ENCODE measurements around the gene PHKB. TPM values are rescaled to one million over a fixed set of nuclear protein-coding genes. Genes with fewer than 3 reads are reported as not detected.
A peak's percentile ranks its signal among the peaks of the same experiment; 100 is the strongest.
"Not testable (repeated sequence)": the region's sequence is repeated elsewhere in the genome, so short reads cannot be mapped to it uniquely, and the experiment has no call there.

The PHKB gene
- total and polyA plus RNA-seq, 2 donors (not counting 1 experiment from before 2014, with no cell fraction given): 79.0 to 103 TPM

GRCh38 chr16:47465919-47466630 is 4.9 kb downstream of the PHKB start:
- H3K9me3 ChIP-seq (ENCODE audit: control insufficient read depth, insufficient read depth, low read depth, low read length): no peaks in the 10 kb centered on the region
- no peak overlapping the region for H3K9ac ChIP-seq (ENCODE audit: insufficient read depth, low read length)
- H3K36me3 ChIP-seq (ENCODE audit: control insufficient read depth, insufficient read depth, low read length): peaks cover 2% of the 10 kb centered on the region
- no peaks in the 10 kb centered on the region for H3K27me3 ChIP-seq (ENCODE audit: control insufficient read depth, insufficient read depth, low read length)
- no peak overlapping the region for H3K4me2 ChIP-seq (ENCODE audit: extremely low read depth, insufficient read depth, low read length)
- no peaks in the 10 kb centered on the region for H3K4me1 ChIP-seq (ENCODE audit: control insufficient read depth, extremely low read depth, insufficient read depth, low read length)
- H4K20me1 ChIP-seq (ENCODE audit: control insufficient read depth, extremely low read depth, insufficient read depth, low read length): no peaks in the 10 kb centered on the region
- H3K27ac ChIP-seq (ENCODE audit: insufficient read depth, low read length): no peak overlapping the region
- no peak overlapping the region for H3K4me3 ChIP-seq (replicated peaks in 1 of 4; ENCODE audit: control extremely low read depth in 1 of 4, insufficient read depth in 1 of 4, low read depth in 3 of 4, low read length in 4 of 4)
- H2AFZ ChIP-seq (ENCODE audit: low read length): no peak overlapping the region
- DNase-seq (ENCODE audit: low read depth in 2 of 2): no peak
- TF ChIP-seq EZH2 (IDR thresholded peaks at IDR 0.05; ENCODE audit: low read length, missing control alignments) (no peak), CTCF (conservative IDR thresholded peaks at IDR 0.05 in 1 of 2, IDR thresholded peaks at IDR 0.05 in 1 of 2; ENCODE audit: low read depth in 1 of 2, low read length in 2 of 2) (no peak)
- peaks cover 11% of the 10 kb centered on the region for H3K79me2 ChIP-seq (ENCODE audit: control insufficient read depth, insufficient read depth, low read length)

- Histone ChIP-seq H3K4me1 (ENCODE audit: control insufficient read depth, extremely low read depth, insufficient read depth, low read length) (no peaks in the 10 kb centered on the region), H3K4me3 (replicated peaks in 1 of 4; ENCODE audit: control extremely low read depth in 1 of 4, insufficient read depth in 1 of 4, low read depth in 3 of 4, low read length in 4 of 4) (no peak overlapping the region), H4K20me1 (ENCODE audit: control insufficient read depth, extremely low read depth, insufficient read depth, low read length) (no peaks in the 10 kb centered on the region), H3K4me2 (ENCODE audit: extremely low read depth, insufficient read depth, low read length) (no peak overlapping the region), H3K79me2 (ENCODE audit: control insufficient read depth, insufficient read depth, low read length) (peaks cover 7% of the 10 kb centered on the region), H3K9me3 (ENCODE audit: control insufficient read depth, insufficient read depth, low read depth, low read length) (no peaks in the 10 kb centered on the region), H3K9ac (ENCODE audit: insufficient read depth, low read length) (no peak overlapping the region), H3K27ac (ENCODE audit: insufficient read depth, low read length) (no peak overlapping the region), H2AFZ (ENCODE audit: low read length) (no peak overlapping the region), H3K27me3 (ENCODE audit: control insufficient read depth, insufficient read depth, low read length) (no peaks in the 10 kb centered on the region), H3K36me3 (ENCODE audit: control insufficient read depth, insufficient read depth, low read length) (peaks cover 2% of the 10 kb centered on the region)
- DNase-seq (ENCODE audit: low read depth in 2 of 2): no peak
- no peak for TF ChIP-seq EZH2 (IDR thresholded peaks at IDR 0.05; ENCODE audit: low read length, missing control alignments)
- TF ChIP-seq CTCF (conservative IDR thresholded peaks at IDR 0.05 in 1 of 2, IDR thresholded peaks at IDR 0.05 in 1 of 2; ENCODE audit: low read depth in 1 of 2, low read length in 2 of 2): no peak
These were observed 6.4 kb downstream of the PHKB start for GRCh38 chr16:47467501-47467900.

GRCh38 chr16:47468070-47468689 is 7.0 kb downstream of the PHKB start:
- H2AFZ ChIP-seq (ENCODE audit: low read length); H4K20me1 ChIP-seq (ENCODE audit: control insufficient read depth, extremely low read depth, insufficient read depth, low read length); H3K4me1 ChIP-seq (ENCODE audit: control insufficient read depth, extremely low read depth, insufficient read depth, low read length); H3K27me3 ChIP-seq (ENCODE audit: control insufficient read depth, insufficient read depth, low read length); H3K9ac ChIP-seq (ENCODE audit: insufficient read depth, low read length); H3K36me3 ChIP-seq (ENCODE audit: control insufficient read depth, insufficient read depth, low read length); H3K9me3 ChIP-seq (ENCODE audit: control insufficient read depth, insufficient read depth, low read depth, low read length); H3K27ac ChIP-seq (ENCODE audit: insufficient read depth, low read length); H3K4me2 ChIP-seq (ENCODE audit: extremely low read depth, insufficient read depth, low read length); H3K79me2 ChIP-seq (ENCODE audit: control insufficient read depth, insufficient read depth, low read length); H3K4me3 ChIP-seq (replicated peaks in 1 of 4; ENCODE audit: control extremely low read depth in 1 of 4, insufficient read depth in 1 of 4, low read depth in 3 of 4, low read length in 4 of 4): not testable (repeated sequence)
- DNase-seq (ENCODE audit: low read depth in 2 of 2): peak in 1 of 2 donors; percentile 18
